Neural cell (in vitro differentiated cells): ENCODE results near the gene SPATA45. TPM values are rescaled to one million over a fixed set of nuclear protein-coding genes. Genes with fewer than 3 reads are reported as not detected.

Experiments
- H2AFZ ChIP-seq: fragments of 200-600, 300-800 bp; sonication (generic), shearing (Covaris generic); 2 replicates; pipeline ENCODE4 v1.6.0; 2014; ENCODE audit warnings: low read depth, mild to moderate bottlenecking, antibody characterized with exemption, low read length, moderate library complexity
- H3F3A ChIP-seq: fragments of 200-600 bp; shearing (Covaris generic); 2 replicates; pipeline ENCODE4 v1.6.1; 2016; ENCODE audit warnings: mild to moderate bottlenecking, moderate library complexity, mixed read lengths, antibody characterized with exemption, low read length; ENCODE audit not compliant: insufficient read depth, poor library complexity, severe bottlenecking
- H3K27ac ChIP-seq: fragments of 200-600, 300-800 bp; sonication (generic), shearing (Covaris generic); 2 replicates; pipeline ENCODE4 v1.5.1; 2014; ENCODE audit warnings: mild to moderate bottlenecking, low read length, moderate library complexity
- H3K27me3 ChIP-seq: fragments of 300-800, 200-600 bp; sonication (generic), shearing (Covaris generic); 2 replicates; pipeline ENCODE4 v1.6.0; 2014; ENCODE audit warnings: mild to moderate bottlenecking, low read depth, low read length, moderate library complexity; ENCODE audit not compliant: insufficient read depth
- H3K36me3 ChIP-seq: fragments of 300-800, 200-600 bp; sonication (generic), shearing (Covaris generic); 2 replicates; pipeline ENCODE4 v1.5.1; 2014; ENCODE audit warnings: mild to moderate bottlenecking, antibody characterized with exemption, low read length, moderate library complexity; ENCODE audit not compliant: insufficient read depth
- H3K4me2 ChIP-seq: fragments of 300-800, 200-600 bp; sonication (generic), shearing (Covaris generic); 2 replicates; pipeline ENCODE4 v1.6.0; 2014; ENCODE audit warnings: mild to moderate bottlenecking, low read length
- H3K4me3 ChIP-seq: fragments of 300-800, 200-600 bp; sonication (generic), shearing (Covaris generic); 2 replicates; pipeline ENCODE4 v1.5.1; 2014; ENCODE audit warnings: mild to moderate bottlenecking, low read length, moderate library complexity
- H3K79me2 ChIP-seq: fragments of 200-600 bp; shearing (Covaris generic); replicated peaks from 2 replicates; pipeline ENCODE4 v1.6.0; 2014; ENCODE audit warnings: mild to moderate bottlenecking, low read length, moderate library complexity; ENCODE audit not compliant: insufficient read depth
- H3K9ac ChIP-seq: fragments of 300-800, 200-600 bp; sonication (generic), shearing (Covaris generic); 2 replicates; pipeline ENCODE4 v1.6.1; 2016; ENCODE audit warnings: mild to moderate bottlenecking, low read length, mixed read lengths
- H3K9me2 ChIP-seq: fragments of 200-600 bp; shearing (Covaris generic); 2 replicates; pipeline ENCODE4 v1.6.1; 2016; ENCODE audit warnings: mild to moderate bottlenecking, low read length, mixed read lengths; ENCODE audit not compliant: insufficient read depth
- H3K9me3 ChIP-seq: fragments of 200-600, 300-800 bp; sonication (generic), shearing (Covaris generic); 2 replicates; pipeline ENCODE4 v1.6.1; 2016; ENCODE audit warnings: mild to moderate bottlenecking, mixed run types, low read length, moderate library complexity, mixed read lengths
- H4K20me1 ChIP-seq: fragments of 200-600 bp; shearing (Covaris generic); 2 replicates; pipeline ENCODE4 v1.6.1; 2016; ENCODE audit warnings: mild to moderate bottlenecking, mixed run types; ENCODE audit not compliant: insufficient read depth
- CTCF ChIP-seq: fragments of 450-650 bp; IDR thresholded peaks from 2 replicates; pipeline ENCODE4 v1.5.1; 2014; ENCODE audit warnings: antibody characterized with exemption, mild to moderate bottlenecking, moderate library complexity; ENCODE audit not compliant: poor library complexity, severe bottlenecking
- EP300 ChIP-seq: fragments of 450-650 bp; conservative IDR thresholded peaks from 2 replicates; pipeline ENCODE4 v1.6.1; 2014; ENCODE audit warnings: antibody characterized with exemption, mild to moderate bottlenecking, moderate library complexity; ENCODE audit not compliant: poor library complexity, severe bottlenecking
- EZH2 ChIP-seq: fragments of 200-600, 300-800 bp; shearing (Covaris generic), sonication (generic); IDR thresholded peaks from 2 replicates; pipeline ENCODE4 v1.6.1; 2014; ENCODE audit warnings: antibody characterized with exemption, low read length, borderline replicate concordance, mild to moderate bottlenecking; ENCODE audit not compliant: insufficient read depth, poor library complexity, severe bottlenecking
- MXI1 ChIP-seq: fragments of 450-650 bp; conservative IDR thresholded peaks from 2 replicates; pipeline ENCODE4 v1.6.1; 2014; ENCODE audit warnings: antibody characterized with exemption, mild to moderate bottlenecking; ENCODE audit not compliant: poor library complexity, severe bottlenecking
- POLR2AphosphoS5 ChIP-seq: IDR thresholded peaks from 2 replicates; pipeline ENCODE4 v1.6.1; 2012
- RAD21 ChIP-seq: fragments of 450-650 bp; conservative IDR thresholded peaks from 2 replicates; pipeline ENCODE4 v1.6.1; 2014; ENCODE audit warnings: antibody characterized with exemption, mild to moderate bottlenecking, moderate library complexity
- REST ChIP-seq: IDR thresholded peaks from 2 replicates; pipeline ENCODE4 v1.6.1; 2012; ENCODE audit warnings: borderline replicate concordance
- SMC3 ChIP-seq: fragments of 450-650 bp; conservative IDR thresholded peaks from 2 replicates; pipeline ENCODE4 v1.6.1; 2014; ENCODE audit warnings: antibody characterized with exemption, mild to moderate bottlenecking, moderate library complexity; ENCODE audit not compliant: poor library complexity
- TAF1 ChIP-seq: IDR thresholded peaks from 2 replicates; pipeline ENCODE4 v1.6.1; 2012; ENCODE audit warnings: low read depth
- polyA minus RNA-seq: library from RNA; depleted of rRNA, polyadenylated mRNA; stranded (reverse); fragments of >200 nt; gene quantifications from 2 replicates; pipeline ENCODE4 v1.2.3, GENCODE V29; 2014
- polyA plus RNA-seq: library from polyadenylated mRNA; depleted of rRNA; stranded (reverse); fragments of >200 nt; gene quantifications from 2 replicates; pipeline ENCODE4 v1.2.3, GENCODE V29; 2014

SPATA45 gene
- polyA plus RNA-seq (1.8 TPM in 1 of 2 replicates, not detected in the other), polyA minus RNA-seq (not detected in 2 replicates)

GRCh38 chr1:212847549-212847948 lies at the start of gene SPATA45:
SPATA45 (minus strand) TSS chr1:212847649; CDS start chr1:212836149, 11,500 bp downstream.
- H3K9ac ChIP-seq = no peak within 1 kb of the TSS
- H3K4me3 ChIP-seq = no peak within 1 kb of the TSS
- H3K27ac ChIP-seq = no peak within 1 kb of the TSS
- H2AFZ ChIP-seq = no peak within 1 kb of the TSS
- H3K4me2 ChIP-seq = no peak within 1 kb of the TSS
- TF ChIP-seq TAF1 = no peak
- H3K27me3 ChIP-seq = no peaks in the 10 kb centered on the region
- H3K79me2 ChIP-seq = no peaks in the 10 kb centered on the region
- H3K9me2 ChIP-seq = no peaks in the 10 kb centered on the region
- no peaks in the 10 kb centered on the region for H3K9me3 ChIP-seq
- H3F3A ChIP-seq = no peaks in the 10 kb centered on the region
- H3K36me3 ChIP-seq = no peaks in the 10 kb centered on the region
- no peaks in the 10 kb centered on the region for H4K20me1 ChIP-seq

GRCh38 chr1:212892108-212892507 lies 44.7 kb upstream of the SPATA45 start:
- no peak for TF ChIP-seq MXI1
- no peak for TF ChIP-seq SMC3
- TF ChIP-seq EZH2 = no peak
- TF ChIP-seq EP300 = no peak
- no peak for TF ChIP-seq TAF1
- no peak for TF ChIP-seq CTCF
- no peak for TF ChIP-seq POLR2AphosphoS5
- no peak for TF ChIP-seq REST
- no peak for TF ChIP-seq RAD21
- Histone ChIP-seq H3K9me2 (no peaks in the 10 kb centered on the region), H3K27me3 (no peaks in the 10 kb centered on the region), H4K20me1 (no peaks in the 10 kb centered on the region), H3K36me3 (peaks cover 7% of the 10 kb centered on the region), H2AFZ (no peak overlapping the region), H3K4me3 (no peak overlapping the region), H3K79me2 (no peaks in the 10 kb centered on the region), H3K4me2 (no peak overlapping the region), H3K9me3 (no peaks in the 10 kb centered on the region), H3F3A (no peaks in the 10 kb centered on the region), H3K9ac (no peak overlapping the region), H3K27ac (no peak overlapping the region)

GRCh38 chr1:212884592-212884991 lies 37.1 kb upstream of the SPATA45 start:
- no peak overlapping the region for H3K9ac ChIP-seq
- H3K9me2 ChIP-seq = no peaks in the 10 kb centered on the region
- H3K4me3 ChIP-seq = no peak overlapping the region
- no peaks in the 10 kb centered on the region for H3K79me2 ChIP-seq
- no peak overlapping the region for H3K4me2 ChIP-seq
- H3K27me3 ChIP-seq = no peaks in the 10 kb centered on the region
- H4K20me1 ChIP-seq = no peaks in the 10 kb centered on the region
- no peaks in the 10 kb centered on the region for H3F3A ChIP-seq
- TF ChIP-seq POLR2AphosphoS5 (no peak), RAD21 (no peak), SMC3 (no peak), CTCF (no peak), TAF1 (no peak), EZH2 (no peak), REST (no peak), MXI1 (no peak), EP300 (no peak)
- H2AFZ ChIP-seq = no peak overlapping the region
- H3K9me3 ChIP-seq = no peaks in the 10 kb centered on the region
- peaks cover 7% of the 10 kb centered on the region for H3K36me3 ChIP-seq
- H3K27ac ChIP-seq = no peak overlapping the region
